B cell (primary cell): ENCODE data around the gene TFPI2. TPM values are rescaled to one million over a fixed set of nuclear protein-coding genes. Genes with fewer than 3 reads are reported as not detected.
A peak's percentile ranks its signal among the peaks of the same experiment; 100 is the strongest.
"Not testable (repeated sequence)": the region's sequence is repeated elsewhere in the genome, so short reads cannot be mapped to it uniquely, and the experiment has no call there.

Source experiments
- ATAC-seq: fragments of 200-7000 bp; cut with Tn5 transposase; one replicate; pipeline ENCODE4 v1.10.0; 2021; ENCODE audit warnings: low read depth, mild to moderate bottlenecking, moderate number of reproducible peaks, moderate library complexity
- CTCF ChIA-PET: fragments of 350-600 bp; sonication (Branson Sonifier 250); formaldehyde crosslinking; loops from one replicate; lab custom pipeline; 2021; ENCODE audit warnings: antibody characterized with exemption, inconsistent platforms; lab: Charles Lee
- POLR2A ChIA-PET: fragments of 350-600 bp; sonication (Branson Sonifier 250); formaldehyde crosslinking; loops from one replicate; lab custom pipeline; 2021; ENCODE audit warnings: antibody characterized with exemption; lab: Charles Lee
- DNase-seq: peaks from one replicate; pipeline ENCODE4 v3.0.0; 2013
- H2AFZ ChIP-seq: 2 replicates; pipeline ENCODE4 v1.6.1; 2012; ENCODE audit warnings: mild to moderate bottlenecking, low read depth, low read length; ENCODE audit not compliant: insufficient read depth, poor library complexity, severe bottlenecking
- H3K27ac ChIP-seq, 2 donors: 1 replicate in 1 of 2; 2 replicates in 1 of 2; pipeline ENCODE4 v1.5.1; 2012 to 2013; ENCODE audit warnings: low read length in 2 of 2, mild to moderate bottlenecking in 2 of 2, moderate library complexity in 1 of 2
- H3K27me3 ChIP-seq, 4 experiments: fragments of 200-600 bp in 1 of 4; sonication (generic) in 1 of 4; replicated peaks in 1 of 4; 1 replicate in 2 of 4; 2 replicates in 2 of 4; pipeline versions ENCODE4 v1.6.1 to v1.7.0; 2013 to 2016; ENCODE audit warnings: low read length in 3 of 4, mild to moderate bottlenecking in 2 of 4, mixed read lengths in 1 of 4, moderate library complexity in 1 of 4; ENCODE audit not compliant: insufficient read depth in 4 of 4, control insufficient read depth in 3 of 4; ENCODE audit errors: control extremely low read depth in 1 of 4
- H3K36me3 ChIP-seq, 2 experiments: replicated peaks in 1 of 2; 1 replicate in 1 of 2; 2 replicates in 1 of 2; pipeline versions ENCODE4 v1.6.1 to v1.7.1; 2013; ENCODE audit warnings: low read length in 1 of 2; ENCODE audit not compliant: insufficient read depth in 2 of 2, control insufficient read depth in 1 of 2; ENCODE audit errors: control extremely low read depth in 1 of 2, extremely low read depth in 1 of 2
- H3K4me1 ChIP-seq, 2 donors: fragments of 200-600 bp in 1 of 2; sonication (generic) in 1 of 2; 1 replicate in 1 of 2; 2 replicates in 1 of 2; pipeline versions ENCODE4 v1.5.1 to v1.6.1; 2013 to 2017; ENCODE audit warnings: low read length in 2 of 2; ENCODE audit not compliant: control insufficient read depth in 2 of 2, insufficient read depth in 2 of 2
- H3K4me2 ChIP-seq: replicated peaks from 2 replicates; pipeline ENCODE3; 2012; ENCODE audit warnings: mild to moderate bottlenecking, low read depth, low read length; ENCODE audit not compliant: poor library complexity, severe bottlenecking
- H3K4me3 ChIP-seq, 5 experiments: fragments of 200-600 bp in 1 of 5; sonication (generic) in 1 of 5; 1 replicate in 3 of 5; 2 replicates in 2 of 5; pipeline versions ENCODE4 v1.5.1 to v1.7.0; 2011 to 2016; ENCODE audit warnings: low read length in 4 of 5, mild to moderate bottlenecking in 4 of 5, low read depth in 2 of 5, control low read depth in 1 of 5, moderate library complexity in 1 of 5; ENCODE audit not compliant: insufficient read depth in 1 of 5; ENCODE audit errors: control extremely low read depth in 1 of 5, extremely low read depth in 1 of 5
- H3K79me2 ChIP-seq: fragments of 200-600 bp; sonication (generic); one replicate; pipeline ENCODE4 v1.6.0; 2016; ENCODE audit warnings: low read length; ENCODE audit not compliant: control insufficient read depth, insufficient read depth
- H3K9ac ChIP-seq: fragments of 200-600 bp; sonication (generic); 2 replicates; pipeline ENCODE4 v1.6.1; 2017; ENCODE audit warnings: mild to moderate bottlenecking, low read length, moderate library complexity
- H3K9me3 ChIP-seq, 3 donors: one replicate each; pipeline versions ENCODE4 v1.6.1 to v1.7.1; 2013; ENCODE audit warnings: low read length in 2 of 3; ENCODE audit not compliant: control insufficient read depth in 2 of 3, insufficient read depth in 1 of 3; ENCODE audit errors: control extremely low read depth in 1 of 3
- H4K20me1 ChIP-seq: 2 replicates; pipeline ENCODE4 v1.6.0; 2012; ENCODE audit warnings: mild to moderate bottlenecking, low read length; ENCODE audit not compliant: insufficient read depth, control insufficient read depth, poor library complexity, severe bottlenecking
- H3K27ac Mint-ChIP-seq: one replicate; pipeline ENCODE4 v1.8.0; 2021; ENCODE audit warnings: mixed read lengths
- H3K27me3 Mint-ChIP-seq: one replicate; pipeline ENCODE4 v1.8.0; 2021; ENCODE audit warnings: mixed read lengths
- H3K4me1 Mint-ChIP-seq: one replicate; pipeline ENCODE4 v1.8.0; 2021; ENCODE audit warnings: mixed read lengths
- H3K4me3 Mint-ChIP-seq: one replicate; pipeline ENCODE4 v1.8.0; 2021; ENCODE audit warnings: mixed read lengths
- H3K9me3 Mint-ChIP-seq: one replicate; pipeline ENCODE4 v1.8.0; 2022; ENCODE audit warnings: mixed read lengths; ENCODE audit not compliant: insufficient read depth
- EZH2 ChIP-seq: IDR thresholded peaks from 2 replicates; pipeline ENCODE4 v1.6.1; 2012; ENCODE audit warnings: borderline replicate concordance, low read depth, mild to moderate bottlenecking, moderate library complexity, low read length; ENCODE audit not compliant: insufficient read depth, poor library complexity, severe bottlenecking
- WGBS: methylation state at CpG from one replicate; pipeline ENCODE4 v1.1.5; 2013; ENCODE audit warnings: missing lambda C conversion rate; ENCODE audit not compliant: insufficient coverage; 5-methylcytosine and 5-hydroxymethylcytosine counted together
- intact Hi-C: fragments of 100-400 bp; cut with micrococcal nuclease; formaldehyde crosslinking; loops from one replicate; pipeline ENCODE4 v1.10.0; 2022
- polyA plus RNA-seq: library from polyadenylated mRNA; depleted of rRNA; stranded (reverse); fragments of >200 nt; gene quantifications from 2 replicates; pipeline ENCODE4 v1.2.3, GENCODE V29; 2012
- total RNA-seq, 2 donors: library from RNA; stranded (reverse); fragments of 120-200 nt in 1 of 2; gene quantifications; 1 replicate in 1 of 2; 2 replicates in 1 of 2; pipeline versions ENCODE4 v1.2.3 to v1.2.4, GENCODE V29; 2013 to 2022
- TF ChIP-seq, protein P1 (sequence below): fragments of 200-600 bp; IDR thresholded peaks from one replicate; pipeline ENCODE4 v1.8.0; 2022; ENCODE audit warnings: antibody characterized with exemption, mild to moderate bottlenecking

Gene TFPI2
- total and polyA plus RNA-seq, 2 donors (not counting 1 experiment from before 2014, with no cell fraction given): 0.21 to 0.96 TPM

DNA sequence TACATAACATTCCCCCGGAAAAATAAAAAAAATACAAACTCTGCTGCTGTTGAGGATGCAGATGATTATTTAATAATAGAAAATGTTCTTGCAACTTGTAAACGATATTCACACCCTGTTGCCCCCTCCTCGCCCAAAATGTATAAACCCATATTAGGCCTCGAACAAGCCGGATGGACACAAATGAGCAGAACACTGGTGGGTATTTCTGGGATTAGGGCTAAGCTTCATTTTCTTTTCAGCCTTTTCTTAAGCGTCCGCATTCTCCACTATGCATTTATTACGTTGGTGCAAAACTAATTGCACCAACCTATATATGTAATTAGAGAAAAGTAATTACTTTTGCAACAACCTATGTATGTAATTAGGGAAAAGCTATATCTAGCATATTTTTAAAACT lies 30.6 kb upstream of the TFPI2 start:
- POLR2A ChIA-PET: interaction anchor here (0.6 to 0.7 kb wide), 2 partner anchors 129 to 241 kb away, joined by 4 to 5 read pairs; no protein-coding TSS in a partner anchor
- no peaks in the 10 kb centered on the region for H3K9me3 Mint-ChIP-seq
- H3K27me3 ChIP-seq: peaks cover 0 to 6% (median 0%) of the 10 kb centered on the region in 4 experiments
- H3K4me2 ChIP-seq: peak overlapping the region; percentile 89
- H3K9ac ChIP-seq: peak overlapping the region; percentile 78
- no peak overlapping the region for H3K27ac Mint-ChIP-seq
- H2AFZ ChIP-seq: peak overlapping the region; percentile 87
- no peaks in the 10 kb centered on the region for H3K79me2 ChIP-seq
- CTCF ChIA-PET: interaction anchor here (0.6 to 3.3 kb wide), 11 partner anchors 16 to 474 kb away, joined by 3 to 22 read pairs (median 5); partner anchors contain the start of gene COL1A2
- ATAC-seq (no peak), DNase-seq (no peak)
- peak overlapping the region; percentile 88 for H3K4me3 Mint-ChIP-seq
- H3K4me1 ChIP-seq: peaks cover 13 to 14% of the 10 kb centered on the region in 2 donors
- H3K27ac ChIP-seq: no peak overlapping the region
- H3K9me3 ChIP-seq: no peaks in the 10 kb centered on the region
- no peaks in the 10 kb centered on the region for H4K20me1 ChIP-seq
- intact Hi-C loops: loop anchor here (5.0 kb wide), 1 partner anchor 166 kb away; no protein-coding TSS in a partner anchor
- H3K4me1 Mint-ChIP-seq: peaks cover 23% of the 10 kb centered on the region
- H3K27me3 Mint-ChIP-seq: peaks cover 13% of the 10 kb centered on the region
- TF ChIP-seq EZH2: no peak
- TF ChIP-seq, protein P1, sequence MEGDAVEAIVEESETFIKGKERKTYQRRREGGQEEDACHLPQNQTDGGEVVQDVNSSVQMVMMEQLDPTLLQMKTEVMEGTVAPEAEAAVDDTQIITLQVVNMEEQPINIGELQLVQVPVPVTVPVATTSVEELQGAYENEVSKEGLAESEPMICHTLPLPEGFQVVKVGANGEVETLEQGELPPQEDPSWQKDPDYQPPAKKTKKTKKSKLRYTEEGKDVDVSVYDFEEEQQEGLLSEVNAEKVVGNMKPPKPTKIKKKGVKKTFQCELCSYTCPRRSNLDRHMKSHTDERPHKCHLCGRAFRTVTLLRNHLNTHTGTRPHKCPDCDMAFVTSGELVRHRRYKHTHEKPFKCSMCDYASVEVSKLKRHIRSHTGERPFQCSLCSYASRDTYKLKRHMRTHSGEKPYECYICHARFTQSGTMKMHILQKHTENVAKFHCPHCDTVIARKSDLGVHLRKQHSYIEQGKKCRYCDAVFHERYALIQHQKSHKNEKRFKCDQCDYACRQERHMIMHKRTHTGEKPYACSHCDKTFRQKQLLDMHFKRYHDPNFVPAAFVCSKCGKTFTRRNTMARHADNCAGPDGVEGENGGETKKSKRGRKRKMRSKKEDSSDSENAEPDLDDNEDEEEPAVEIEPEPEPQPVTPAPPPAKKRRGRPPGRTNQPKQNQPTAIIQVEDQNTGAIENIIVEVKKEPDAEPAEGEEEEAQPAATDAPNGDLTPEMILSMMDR: no peak
- WGBS: no CpG with 5 or more reads among the region's 8 CpGs
- H3K36me3 ChIP-seq: no peaks in the 10 kb centered on the region
- peak overlapping the region; percentile 53 to 83 (median 76) for H3K4me3 ChIP-seq

DNA sequence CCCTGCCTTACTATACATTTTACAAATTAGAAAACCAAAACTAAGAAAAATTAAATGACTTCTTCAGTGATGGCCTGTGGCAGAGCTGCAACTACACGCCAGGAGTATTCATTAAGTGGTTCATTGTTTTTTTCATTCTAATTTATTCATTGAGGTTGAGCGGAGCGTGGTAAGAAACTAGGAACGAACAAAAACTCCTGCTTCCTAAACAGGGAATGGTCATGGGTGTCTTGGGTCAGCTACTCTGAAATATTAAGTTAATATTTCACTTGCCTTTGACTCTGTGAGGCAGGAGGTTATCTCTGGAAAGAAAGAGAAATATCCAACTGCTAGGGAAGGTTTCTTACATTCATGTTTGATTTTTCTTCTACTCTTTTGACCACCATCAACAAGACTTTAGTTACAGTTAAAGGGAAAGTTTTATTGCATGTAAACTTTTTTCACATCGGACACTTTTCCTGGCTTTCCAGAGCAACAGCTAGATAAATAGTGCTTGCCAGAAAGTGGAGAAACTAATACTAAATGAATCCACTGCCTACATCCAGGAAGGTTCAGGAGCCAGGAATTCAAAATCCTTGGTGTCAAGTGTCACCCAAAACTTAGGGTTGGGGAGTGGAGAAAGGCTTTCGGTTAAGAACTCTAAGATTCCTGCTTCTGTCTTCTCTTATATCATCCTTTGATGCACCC lies 30.1 kb upstream of the TFPI2 start:
- ATAC-seq (no peak), DNase-seq (no peak)
- H3K4me3 ChIP-seq: no peak overlapping the region
- peak overlapping the region; percentile 53 for H3K4me3 Mint-ChIP-seq
- H3K27ac Mint-ChIP-seq: no peak overlapping the region
- no peaks in the 10 kb centered on the region for H3K36me3 ChIP-seq
- no CpG with 5 or more reads among the region's 6 CpGs for WGBS
- POLR2A ChIA-PET: interaction anchor here (0.7 kb wide), 1 partner anchor 130 kb away, joined by 4 read pairs; no protein-coding TSS in a partner anchor
- H3K4me1 Mint-ChIP-seq: peaks cover 23% of the 10 kb centered on the region
- peaks cover 0 to 6% (median 0%) of the 10 kb centered on the region in 4 experiments for H3K27me3 ChIP-seq
- H3K9me3 ChIP-seq: no peaks in the 10 kb centered on the region
- no peak overlapping the region for H3K27ac ChIP-seq
- peaks cover 13 to 14% of the 10 kb centered on the region in 2 donors for H3K4me1 ChIP-seq
- CTCF ChIA-PET: interaction anchor here (0.6 to 3.3 kb wide), 8 partner anchors 12 to 475 kb away, joined by 3 to 15 read pairs (median 4); partner anchors contain the start of gene COL1A2
- H3K79me2 ChIP-seq: no peaks in the 10 kb centered on the region
- no peaks in the 10 kb centered on the region for H4K20me1 ChIP-seq
- peak overlapping the region; percentile 87 for H2AFZ ChIP-seq
- no peak for TF ChIP-seq EZH2
- TF ChIP-seq, protein P1: no peak
- peaks cover 13% of the 10 kb centered on the region for H3K27me3 Mint-ChIP-seq
- intact Hi-C loops: loop anchor here (5.0 kb wide), 1 partner anchor 167 kb away; no protein-coding TSS in a partner anchor
- H3K9ac ChIP-seq: no peak overlapping the region
- H3K4me2 ChIP-seq: no peak overlapping the region
- no peaks in the 10 kb centered on the region for H3K9me3 Mint-ChIP-seq

DNA sequence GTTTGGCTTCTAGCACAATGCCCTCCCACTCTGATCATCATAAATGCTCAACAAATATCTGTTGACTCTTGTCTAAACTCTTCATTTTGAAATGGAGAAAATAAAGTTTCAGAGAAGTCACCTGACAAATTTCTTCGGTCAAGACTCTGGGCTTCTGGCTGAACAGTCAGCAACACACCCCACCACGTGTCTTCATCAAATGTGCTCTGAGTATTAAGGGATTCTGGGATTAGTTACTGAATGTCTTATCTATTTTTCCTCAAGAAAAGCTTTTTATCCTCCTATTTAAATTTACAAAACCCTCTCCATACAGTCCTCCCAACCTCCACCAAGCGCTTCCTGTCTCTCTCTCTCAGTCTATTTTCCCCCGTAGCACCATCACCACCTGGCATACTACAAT lies 25.8 kb upstream of the TFPI2 start:
- H3K4me3 Mint-ChIP-seq, intact Hi-C loops, H3K9me3 ChIP-seq, H3K79me2 ChIP-seq, H3K9me3 Mint-ChIP-seq, H3K9ac ChIP-seq, POLR2A ChIA-PET, H3K27ac Mint-ChIP-seq, H3K4me1 ChIP-seq, H4K20me1 ChIP-seq, H3K4me3 ChIP-seq, H2AFZ ChIP-seq, ATAC-seq, CTCF ChIA-PET, H3K4me2 ChIP-seq, H3K4me1 Mint-ChIP-seq, H3K36me3 ChIP-seq, DNase-seq, H3K27ac ChIP-seq, H3K27me3 ChIP-seq: not testable (repeated sequence)
- no CpG with 5 or more reads among the region's 4 CpGs for WGBS
- H3K27me3 Mint-ChIP-seq: peaks cover 13% of the 10 kb centered on the region
